IPS-18a (cell line): ENCODE data around the gene C1QL2.
A peak's percentile ranks its signal among the peaks of the same experiment; 100 is the strongest.

ENCODE experiments used
- H3K27ac ChIP-seq: one replicate; pipeline ENCODE4 v1.5.1; 2013; ENCODE audit warnings: low read length
- H3K27me3 ChIP-seq: one replicate; pipeline ENCODE4 v1.6.1; 2013; ENCODE audit warnings: mild to moderate bottlenecking, low read length; ENCODE audit not compliant: control insufficient read depth, insufficient read depth
- H3K36me3 ChIP-seq: one replicate; pipeline ENCODE4 v1.6.1; 2013; ENCODE audit warnings: low read depth, low read length; ENCODE audit not compliant: control insufficient read depth
- H3K4me1 ChIP-seq: one replicate; pipeline ENCODE4 v1.6.1; 2013; ENCODE audit warnings: low read depth, low read length; ENCODE audit not compliant: control insufficient read depth
- H3K4me3 ChIP-seq: one replicate; pipeline ENCODE4 v1.5.1; 2013; ENCODE audit warnings: low read length
- H3K9ac ChIP-seq: one replicate; pipeline ENCODE4 v1.6.1; 2013; ENCODE audit warnings: mild to moderate bottlenecking, low read length, moderate library complexity
- H3K9me3 ChIP-seq: one replicate; pipeline ENCODE4 v1.6.1; 2013; ENCODE audit warnings: low read depth, low read length; ENCODE audit not compliant: control insufficient read depth

The C1QL2 gene

DNA sequence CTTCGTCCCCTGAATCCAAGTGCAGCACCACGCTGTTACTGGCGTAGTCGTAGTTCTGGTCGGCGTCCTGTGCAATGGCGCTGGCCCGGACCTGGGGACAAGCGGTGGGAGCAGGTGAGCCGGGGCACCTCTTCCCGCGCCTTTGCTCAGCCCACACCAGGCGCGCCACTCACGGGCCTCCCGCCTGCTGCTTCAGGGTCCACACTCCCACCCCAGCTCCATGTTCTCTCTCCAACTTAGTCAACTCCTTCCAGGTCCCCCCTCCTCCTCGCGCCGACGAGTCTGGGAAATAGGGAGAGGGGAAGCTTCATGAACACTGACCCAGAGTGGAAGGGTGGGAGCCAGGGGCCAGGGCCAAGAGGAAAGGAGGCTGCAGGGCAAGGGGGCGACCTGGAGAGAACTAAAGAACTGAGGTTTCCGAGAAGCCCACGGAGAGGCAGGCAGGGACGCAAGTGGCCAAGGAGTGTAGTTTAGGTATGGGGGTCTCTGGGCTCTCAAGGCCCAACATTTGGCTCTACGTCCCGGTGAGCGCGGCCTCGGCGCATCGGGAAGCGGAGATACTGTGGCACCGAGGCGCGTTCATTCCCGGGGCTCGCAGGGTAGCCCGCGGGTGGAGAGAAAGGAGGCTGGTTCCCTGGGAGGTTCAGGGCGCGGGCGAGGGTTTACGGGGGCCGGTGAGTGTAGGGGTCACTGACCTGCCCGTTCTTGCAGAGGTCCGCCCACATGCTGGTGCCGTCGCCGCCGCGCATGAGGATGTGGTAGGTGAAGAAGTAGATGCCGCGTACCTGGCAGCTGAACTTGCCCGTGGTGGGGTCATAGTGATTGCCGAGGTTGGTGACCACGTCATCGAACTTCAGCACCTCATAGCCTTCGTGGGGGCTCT is 1.4 kb downstream of the C1QL2 start:
- Histone ChIP-seq H3K9me3 (no peaks in the 10 kb centered on the region), H3K4me1 (peaks cover 22% of the 10 kb centered on the region), H3K36me3 (no peaks in the 10 kb centered on the region), H3K9ac (peak overlapping the region; percentile 36), H3K27me3 (peaks cover 66% of the 10 kb centered on the region), H3K4me3 (peak overlapping the region; percentile 67), H3K27ac (no peak overlapping the region)

DNA sequence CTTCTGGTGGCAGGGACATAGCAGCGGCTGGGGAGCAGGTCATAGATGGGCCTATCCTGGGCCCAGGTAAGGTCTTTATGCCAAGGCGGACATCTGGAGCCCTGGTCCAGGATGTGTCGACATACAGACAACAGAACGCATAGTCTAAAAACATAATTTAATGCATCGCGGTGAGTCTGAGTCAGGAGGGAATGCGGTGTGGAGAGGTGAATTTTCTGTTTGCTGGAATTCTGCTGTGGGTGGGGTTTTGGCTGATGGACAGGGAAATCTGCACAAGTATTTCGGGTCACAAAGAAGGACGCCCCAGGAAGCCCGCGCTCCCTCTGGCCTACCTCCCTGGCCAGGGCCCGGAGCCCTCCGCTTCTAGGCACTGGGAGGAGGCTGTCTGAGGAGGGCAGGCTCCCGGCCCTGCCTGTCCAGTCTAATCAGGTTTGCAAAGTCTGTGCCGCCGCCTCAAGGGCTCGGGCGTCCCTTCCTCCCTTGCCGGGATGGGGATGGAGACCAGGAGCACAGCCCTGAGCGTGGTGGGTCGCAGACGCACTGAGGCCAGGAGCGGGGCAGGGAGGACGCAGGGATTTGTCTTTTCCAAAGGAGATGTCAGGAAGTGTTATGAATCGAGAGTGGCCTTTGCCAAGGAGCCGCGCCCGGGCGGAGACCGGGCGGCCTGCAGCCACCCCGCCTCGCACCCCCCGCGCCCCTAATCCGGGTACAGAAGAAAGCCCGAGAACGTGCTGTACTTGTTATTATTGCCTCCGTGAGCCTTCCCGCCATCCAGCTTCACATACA is 2.3 kb downstream of the C1QL2 start:
- H3K27ac ChIP-seq: no peak overlapping the region
- H3K36me3 ChIP-seq: no peaks in the 10 kb centered on the region
- no peaks in the 10 kb centered on the region for H3K9me3 ChIP-seq
- H3K9ac ChIP-seq: peak overlapping the region; percentile 36
- H3K27me3 ChIP-seq: peaks cover 65% of the 10 kb centered on the region
- H3K4me3 ChIP-seq: peak overlapping the region; percentile 67
- H3K4me1 ChIP-seq: peaks cover 22% of the 10 kb centered on the region

DNA sequence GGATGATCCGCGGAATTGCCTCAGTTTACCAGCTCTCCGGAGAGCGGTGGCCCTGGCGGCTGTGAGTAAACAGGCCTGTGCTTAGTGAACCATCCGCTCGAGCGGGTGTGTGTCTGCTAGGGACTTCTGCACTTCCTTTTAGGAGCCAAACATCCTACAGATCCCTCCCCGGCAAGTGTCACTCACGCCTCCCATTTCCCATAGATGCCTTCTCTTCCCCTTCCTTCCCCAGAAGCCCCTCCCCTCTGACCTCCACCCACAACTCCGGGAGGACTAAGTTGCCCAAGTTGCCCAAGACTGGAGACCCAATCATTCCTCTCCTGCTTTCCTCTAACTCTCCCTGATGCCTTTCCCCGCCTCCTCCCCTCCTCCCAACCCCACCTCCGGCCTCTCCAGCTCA is 2.9 kb downstream of the C1QL2 start:
- no peak overlapping the region for H3K27ac ChIP-seq
- H3K4me3 ChIP-seq: peak overlapping the region; percentile 67
- H3K9me3 ChIP-seq: no peaks in the 10 kb centered on the region
- no peak overlapping the region for H3K9ac ChIP-seq
- no peaks in the 10 kb centered on the region for H3K36me3 ChIP-seq
- H3K27me3 ChIP-seq: peaks cover 59% of the 10 kb centered on the region
- peaks cover 17% of the 10 kb centered on the region for H3K4me1 ChIP-seq

DNA sequence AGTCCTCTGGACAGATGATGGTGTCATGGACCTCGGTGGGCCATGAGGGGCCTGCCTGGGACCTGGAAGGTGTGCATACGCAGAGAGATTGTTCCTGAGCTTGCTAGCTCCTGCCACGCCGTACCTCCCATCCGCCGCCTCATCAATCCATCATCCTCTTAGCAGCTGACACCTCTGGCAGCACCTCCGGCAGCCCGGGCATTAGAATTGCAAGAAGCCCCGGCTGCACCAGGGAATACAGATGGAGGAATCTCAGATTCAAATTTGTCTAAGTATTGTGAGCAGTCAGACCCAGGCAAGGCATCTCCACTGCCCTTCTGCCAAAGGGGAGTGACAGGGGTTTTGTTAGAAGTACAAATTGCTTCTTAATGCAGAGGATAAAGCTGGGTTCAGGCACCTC is 4.5 kb downstream of the C1QL2 start:
- no peak overlapping the region for H3K4me3 ChIP-seq
- H3K4me1 ChIP-seq: peaks cover 17% of the 10 kb centered on the region
- no peak overlapping the region for H3K9ac ChIP-seq
- peaks cover 43% of the 10 kb centered on the region for H3K27me3 ChIP-seq
- no peaks in the 10 kb centered on the region for H3K36me3 ChIP-seq
- H3K27ac ChIP-seq: no peak overlapping the region
- H3K9me3 ChIP-seq: no peaks in the 10 kb centered on the region

DNA sequence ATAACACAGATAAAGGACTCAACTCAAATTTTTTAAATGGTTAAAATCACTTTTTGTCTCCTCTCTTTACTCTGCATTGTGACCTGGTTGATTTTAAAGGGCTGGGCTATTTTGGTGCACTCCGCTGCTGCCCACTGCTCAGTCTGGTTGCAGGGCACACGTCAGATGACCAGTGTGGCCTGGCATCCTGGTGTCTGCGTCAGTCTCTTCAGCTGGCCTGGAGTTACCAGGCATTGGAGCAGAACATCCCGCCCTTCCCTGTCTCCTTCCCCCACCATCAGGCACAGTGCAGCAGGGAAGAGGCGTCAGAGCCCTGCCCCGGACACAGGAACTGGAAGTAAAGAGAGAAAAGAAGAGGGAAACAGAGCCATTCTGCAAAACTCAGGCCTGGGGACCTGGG is 8.9 kb downstream of the C1QL2 start:
- H3K4me3 ChIP-seq: no peak overlapping the region

DNA sequence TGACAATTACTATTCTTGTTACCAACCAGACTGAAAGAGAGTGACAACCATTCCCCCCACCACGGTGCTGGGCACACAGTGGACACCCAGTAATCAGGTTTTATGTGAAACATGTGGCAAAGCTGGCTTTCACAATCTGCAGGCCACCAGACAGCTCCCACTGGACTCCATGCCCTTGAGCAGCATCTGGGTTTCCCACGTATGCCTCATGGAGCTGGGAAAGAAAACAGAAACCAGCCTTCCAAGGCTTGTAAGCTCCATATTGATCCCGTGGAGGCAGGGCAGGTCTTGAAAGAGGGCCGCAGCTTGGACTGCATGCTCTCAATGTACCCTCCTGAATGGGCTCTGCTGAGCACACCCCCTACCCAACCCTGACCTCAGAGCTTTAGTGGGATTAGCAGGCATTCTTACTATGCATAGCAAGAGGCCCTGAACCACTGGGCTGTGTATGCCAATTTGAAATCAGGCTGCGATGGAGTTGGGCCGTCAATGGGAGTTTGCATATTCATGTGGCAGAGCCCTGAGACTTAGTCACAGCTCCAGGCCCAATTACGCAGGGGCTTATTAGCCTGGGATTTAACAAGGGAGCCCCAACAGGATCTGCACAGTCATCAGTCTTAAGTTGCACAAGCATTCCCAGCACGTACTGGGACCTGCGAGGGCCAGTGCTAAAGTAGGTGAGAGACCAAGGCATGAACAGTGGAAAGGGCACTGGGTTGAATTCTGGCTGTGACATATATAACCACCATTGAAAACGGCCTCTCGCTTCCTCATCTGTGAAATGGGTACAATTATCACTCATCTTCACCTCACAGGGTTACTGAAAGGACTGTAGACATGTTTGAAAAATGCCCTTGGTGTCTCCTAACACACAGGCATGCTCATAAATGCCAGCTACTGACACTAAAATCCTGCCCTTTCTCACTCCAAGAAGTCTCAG is 10.5 kb downstream of the C1QL2 start:
- Histone ChIP-seq H3K27me3 (no peaks in the 10 kb centered on the region), H3K4me1 (peaks cover 7% of the 10 kb centered on the region), H3K27ac (no peak overlapping the region)

More for the DNA sequence above, 8.9 kb downstream of the C1QL2 start:
- Histone ChIP-seq H3K36me3 (no peaks in the 10 kb centered on the region), H3K4me1 (peaks cover 15% of the 10 kb centered on the region), H3K9me3 (no peaks in the 10 kb centered on the region), H3K9ac (no peak overlapping the region), H3K27ac (no peak overlapping the region), H3K27me3 (peaks cover 5% of the 10 kb centered on the region)

DNA sequence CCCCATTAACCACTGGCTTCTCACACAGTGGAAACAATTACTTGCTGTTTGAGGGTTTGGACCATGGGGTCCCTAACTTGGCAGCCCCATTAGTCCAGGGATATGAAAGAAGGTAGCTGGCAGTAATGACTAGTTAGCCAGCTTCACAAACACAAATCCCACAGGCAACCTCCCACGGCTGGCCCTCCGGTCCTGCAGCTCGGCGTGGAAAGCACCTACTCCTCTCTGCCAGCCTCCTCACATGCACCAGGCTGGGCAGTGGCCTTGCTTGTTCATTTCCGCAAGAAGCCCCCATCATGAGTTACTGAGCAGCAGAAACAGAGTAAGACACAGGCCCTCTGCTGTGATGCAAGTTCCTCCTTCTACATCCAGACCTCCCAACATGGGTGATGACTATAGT is 13.7 kb downstream of the C1QL2 start:
- H3K4me3 ChIP-seq: no peak overlapping the region
- H3K27me3 ChIP-seq: no peaks in the 10 kb centered on the region
- H3K9ac ChIP-seq: no peak overlapping the region
- H3K4me1 ChIP-seq: peaks cover 7% of the 10 kb centered on the region
- no peak overlapping the region for H3K27ac ChIP-seq
- no peaks in the 10 kb centered on the region for H3K36me3 ChIP-seq
- H3K9me3 ChIP-seq: no peaks in the 10 kb centered on the region

More for the DNA sequence above, 10.5 kb downstream of the C1QL2 start:
- Histone ChIP-seq H3K9ac (no peak overlapping the region), H3K9me3 (no peaks in the 10 kb centered on the region), H3K36me3 (no peaks in the 10 kb centered on the region), H3K4me3 (no peak overlapping the region)

DNA sequence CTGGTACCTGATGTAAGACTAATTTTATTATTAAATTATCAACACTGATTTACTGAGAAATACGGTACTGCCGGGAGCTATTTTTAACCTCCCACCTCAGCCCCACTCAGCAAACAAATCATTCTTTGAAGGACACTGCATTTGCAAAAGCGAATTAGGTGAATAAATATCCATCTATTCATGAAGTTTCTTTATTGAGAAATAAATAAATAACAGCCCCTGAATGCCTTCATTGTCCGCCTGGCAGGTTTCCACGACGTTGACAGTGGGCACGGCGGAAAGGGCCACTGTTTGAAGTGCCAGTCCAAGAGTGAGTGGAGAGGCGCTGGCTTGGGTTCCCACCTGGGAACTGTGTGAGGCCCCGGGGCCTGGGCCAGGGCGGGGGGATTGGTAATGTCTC is 15.7 kb downstream of the C1QL2 start:
- no peak overlapping the region for H3K4me3 ChIP-seq
- H3K4me1 ChIP-seq: peaks cover 5% of the 10 kb centered on the region
- H3K9ac ChIP-seq: no peak overlapping the region
- H3K9me3 ChIP-seq: no peaks in the 10 kb centered on the region
- no peaks in the 10 kb centered on the region for H3K27me3 ChIP-seq
- no peak overlapping the region for H3K27ac ChIP-seq
- H3K36me3 ChIP-seq: no peaks in the 10 kb centered on the region

DNA sequence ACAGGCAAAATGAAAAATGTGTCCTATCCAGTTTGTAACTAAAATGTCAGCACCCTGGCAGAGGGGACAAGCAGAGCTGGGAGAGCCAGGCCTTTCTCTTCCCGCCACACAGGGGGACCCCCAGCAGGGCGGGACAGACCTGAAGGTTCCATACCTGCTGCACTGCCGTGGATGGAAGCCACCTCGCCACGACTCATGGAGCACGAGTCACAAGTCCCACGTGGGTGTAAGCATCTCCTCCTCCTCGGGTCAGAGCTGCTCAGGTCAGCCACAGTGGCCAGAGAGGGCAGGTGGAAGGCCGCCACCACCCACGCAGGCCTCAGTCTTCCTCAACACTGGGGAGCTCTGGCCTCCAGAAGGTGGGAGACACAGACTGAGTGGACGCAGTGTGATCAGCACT is 21.0 kb downstream of the C1QL2 start:
- Histone ChIP-seq H3K27ac (no peak overlapping the region), H3K27me3 (no peaks in the 10 kb centered on the region), H3K9ac (no peak overlapping the region), H3K9me3 (no peaks in the 10 kb centered on the region), H3K4me3 (no peak overlapping the region), H3K36me3 (no peaks in the 10 kb centered on the region), H3K4me1 (no peaks in the 10 kb centered on the region)

DNA sequence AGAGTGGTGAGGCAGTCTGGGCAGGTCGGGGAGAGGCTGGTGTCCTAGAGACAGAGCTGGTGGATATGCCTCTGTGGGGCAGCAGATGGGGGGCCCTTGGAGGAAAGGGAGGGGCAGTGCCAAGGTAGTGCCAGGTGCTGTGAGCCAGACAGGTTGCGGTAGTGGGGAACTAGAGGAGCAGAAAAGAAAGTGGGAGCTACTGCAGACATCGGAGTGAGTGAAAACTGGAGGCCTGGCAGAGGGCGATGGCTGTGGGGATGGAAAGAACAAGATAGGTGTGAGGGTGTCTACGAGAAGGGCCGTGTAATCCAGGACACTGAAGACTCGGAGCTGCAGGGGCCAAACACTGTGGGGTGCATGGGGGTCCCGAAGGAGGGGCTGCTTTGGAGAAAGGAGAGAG is 21.7 kb downstream of the C1QL2 start:
- H3K27me3 ChIP-seq: no peaks in the 10 kb centered on the region
- no peaks in the 10 kb centered on the region for H3K9me3 ChIP-seq
- H3K27ac ChIP-seq: no peak overlapping the region
- no peak overlapping the region for H3K4me3 ChIP-seq
- no peaks in the 10 kb centered on the region for H3K4me1 ChIP-seq
- no peaks in the 10 kb centered on the region for H3K36me3 ChIP-seq
- H3K9ac ChIP-seq: no peak overlapping the region

DNA sequence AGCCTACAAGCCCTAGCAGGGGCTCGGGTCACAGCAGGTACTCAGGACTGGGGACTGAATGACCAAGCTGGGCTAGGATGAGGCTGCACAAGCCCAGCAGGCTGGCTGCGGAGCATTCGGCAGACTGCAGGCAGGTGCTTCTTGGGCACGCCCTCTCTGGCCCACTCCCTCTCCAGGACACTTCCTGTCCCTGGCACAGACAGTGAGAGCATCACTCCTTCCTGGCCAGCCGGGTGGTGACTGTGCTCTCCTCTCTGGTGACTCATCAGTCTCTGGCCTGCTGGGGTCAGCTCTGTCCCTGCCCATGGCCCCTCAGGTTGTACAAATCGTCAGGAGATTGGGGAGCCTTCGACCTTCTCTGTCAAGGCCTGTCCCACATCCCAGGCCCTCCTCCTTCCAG is 22.5 kb downstream of the C1QL2 start:
- Histone ChIP-seq H3K4me1 (no peaks in the 10 kb centered on the region), H3K36me3 (no peaks in the 10 kb centered on the region), H3K9ac (no peak overlapping the region), H3K27ac (no peak overlapping the region), H3K9me3 (no peaks in the 10 kb centered on the region), H3K4me3 (no peak overlapping the region), H3K27me3 (no peaks in the 10 kb centered on the region)
